Measurements from ENCODE around the gene CFAP54. TPM values are rescaled to one million over a fixed set of nuclear protein-coding genes. Genes with fewer than 3 reads are reported as not detected.

The CFAP54 gene
- polyA plus RNA-seq, 3 donors = not detected

DNA sequence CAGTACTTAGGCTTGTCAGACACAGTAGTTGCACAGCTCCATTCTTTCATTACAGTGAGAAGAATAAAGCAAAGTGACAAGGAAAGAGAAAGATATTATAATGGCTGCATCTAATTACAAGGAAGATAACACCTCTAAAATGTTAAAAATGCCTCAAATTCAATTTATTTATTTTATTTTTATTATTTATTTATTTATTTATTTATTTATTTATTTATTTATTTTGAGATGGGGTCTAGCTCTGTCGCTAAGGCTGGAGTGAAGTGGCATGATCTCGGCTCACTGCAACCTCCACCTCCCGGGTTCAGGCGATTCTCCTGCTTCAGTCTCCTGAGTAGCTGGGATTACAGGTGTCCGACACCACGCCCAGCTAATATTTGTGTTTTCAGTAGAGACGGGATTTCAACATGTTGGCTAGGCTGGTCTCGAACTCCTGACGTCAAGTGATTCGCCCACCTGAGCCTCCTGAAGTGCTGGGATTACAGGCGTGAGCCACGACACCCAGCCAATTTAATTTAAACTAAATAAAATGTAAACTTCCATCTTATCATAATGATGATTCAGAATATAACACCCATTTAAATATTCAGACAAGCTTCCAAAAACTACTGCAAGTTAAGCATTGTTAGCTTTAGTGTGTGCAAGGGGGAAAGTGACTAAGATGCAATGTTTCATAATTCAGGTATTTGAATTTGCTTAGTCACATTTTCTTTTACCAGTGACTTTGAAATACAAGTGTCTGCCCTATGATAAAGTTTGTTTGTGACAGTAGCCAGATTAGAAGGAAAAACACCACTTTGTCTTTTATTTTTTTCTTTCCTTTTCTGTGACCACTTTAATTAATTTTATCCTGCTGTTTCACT lies 2.4 kb upstream of the CFAP54 start:
- peaks cover 6 to 18% of the 10 kb centered on the region in 2 donors for H3K27me3 ChIP-seq (ENCODE audit: control insufficient read depth in 2 of 2, insufficient read depth in 2 of 2, low read length in 2 of 2)
- intact Hi-C loops (cut with micrococcal nuclease) = loop anchor here in 1 of 2 donors (5.0 kb wide), 1 partner anchor 90 kb away; no protein-coding TSS in a partner anchor
- H3K4me3 ChIP-seq (replicated peaks in 1 of 3; ENCODE audit: low read depth in 2 of 3, low read length in 3 of 3) = no peak overlapping the region
- Mint-ChIP-seq H3K4me1 (peaks cover 12% of the 10 kb centered on the region), H3K9me3 (peaks cover 0 to 2% (median 0%) of the 10 kb centered on the region in 7 donors), H3K4me3 (no peak overlapping the region), H3K36me3 (no peaks in the 10 kb centered on the region), H3K27me3 (ENCODE audit: low read depth in 3 of 3) (peaks cover 20 to 26% (median 22%) of the 10 kb centered on the region in 3 donors), H3K27ac (no peak overlapping the region)
- no peak overlapping the region for H2AFZ ChIP-seq (ENCODE audit: insufficient read depth, low read depth, low read length, poor library complexity, severe bottlenecking)
- no peak overlapping the region for H3K9ac ChIP-seq (ENCODE audit: insufficient read depth, low read length, poor library complexity, severe bottlenecking)
- no peaks in the 10 kb centered on the region for H3K36me3 ChIP-seq (replicated peaks in 1 of 2; ENCODE audit: control insufficient read depth in 1 of 2, insufficient read depth in 2 of 2, low read length in 2 of 2)
- H3K4me2 ChIP-seq (replicated peaks; ENCODE audit: extremely low read depth, low read length, poor library complexity, severe bottlenecking) = no peak overlapping the region
- TF ChIP-seq, protein P1, sequence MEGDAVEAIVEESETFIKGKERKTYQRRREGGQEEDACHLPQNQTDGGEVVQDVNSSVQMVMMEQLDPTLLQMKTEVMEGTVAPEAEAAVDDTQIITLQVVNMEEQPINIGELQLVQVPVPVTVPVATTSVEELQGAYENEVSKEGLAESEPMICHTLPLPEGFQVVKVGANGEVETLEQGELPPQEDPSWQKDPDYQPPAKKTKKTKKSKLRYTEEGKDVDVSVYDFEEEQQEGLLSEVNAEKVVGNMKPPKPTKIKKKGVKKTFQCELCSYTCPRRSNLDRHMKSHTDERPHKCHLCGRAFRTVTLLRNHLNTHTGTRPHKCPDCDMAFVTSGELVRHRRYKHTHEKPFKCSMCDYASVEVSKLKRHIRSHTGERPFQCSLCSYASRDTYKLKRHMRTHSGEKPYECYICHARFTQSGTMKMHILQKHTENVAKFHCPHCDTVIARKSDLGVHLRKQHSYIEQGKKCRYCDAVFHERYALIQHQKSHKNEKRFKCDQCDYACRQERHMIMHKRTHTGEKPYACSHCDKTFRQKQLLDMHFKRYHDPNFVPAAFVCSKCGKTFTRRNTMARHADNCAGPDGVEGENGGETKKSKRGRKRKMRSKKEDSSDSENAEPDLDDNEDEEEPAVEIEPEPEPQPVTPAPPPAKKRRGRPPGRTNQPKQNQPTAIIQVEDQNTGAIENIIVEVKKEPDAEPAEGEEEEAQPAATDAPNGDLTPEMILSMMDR (IDR thresholded peaks at IDR 0.05) = no peak
- H4K20me1 ChIP-seq (ENCODE audit: insufficient read depth, low read length) = no peaks in the 10 kb centered on the region
- H3K4me1 ChIP-seq (ENCODE audit: control insufficient read depth in 1 of 2, insufficient read depth in 2 of 2, low read length in 2 of 2) = peaks cover 4 to 10% of the 10 kb centered on the region in 2 donors
- no peak overlapping the region for H3K27ac ChIP-seq (ENCODE audit: low read depth in 1 of 2, low read length in 2 of 2)
- DNase-seq = peak in 1 of 3 donors; percentile 10
- H3K9me3 ChIP-seq (replicated peaks in 1 of 2; ENCODE audit: control insufficient read depth in 1 of 2, insufficient read depth in 1 of 2, low read length in 2 of 2) = no peaks in the 10 kb centered on the region
- 97% methylated on average over 4 of the region's 12 CpGs for WGBS (ENCODE audit: insufficient coverage)
- H3K79me2 ChIP-seq (ENCODE audit: insufficient read depth, low read length) = no peaks in the 10 kb centered on the region

DNA sequence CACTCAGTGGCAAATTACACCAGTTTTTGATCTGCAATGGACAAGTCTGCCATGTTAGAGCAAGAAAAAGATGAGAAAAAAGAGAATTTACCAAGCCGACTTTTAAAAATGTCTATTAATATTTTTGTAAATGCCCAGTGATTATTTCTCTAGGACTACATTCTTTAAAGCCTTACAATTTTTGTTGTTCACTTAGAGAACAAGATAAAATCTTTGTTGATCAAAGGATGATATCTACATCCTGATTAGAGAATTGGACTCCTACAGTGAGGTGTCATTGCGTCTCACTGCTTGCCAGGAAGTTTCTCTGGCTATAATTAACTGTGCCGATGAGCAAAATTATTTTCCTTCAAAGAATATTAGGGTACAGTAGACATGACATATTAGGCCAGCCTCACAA lies 1.7 kb upstream of the CFAP54 start:
- Mint-ChIP-seq H3K4me1 (peaks cover 12% of the 10 kb centered on the region), H3K9me3 (peaks cover 0 to 2% (median 0%) of the 10 kb centered on the region in 7 donors), H3K27me3 (ENCODE audit: low read depth in 3 of 3) (peaks cover 20 to 25% (median 23%) of the 10 kb centered on the region in 3 donors), H3K36me3 (no peaks in the 10 kb centered on the region), H3K27ac (no peak overlapping the region), H3K4me3 (no peak overlapping the region)
- no peaks in the 10 kb centered on the region for H4K20me1 ChIP-seq (ENCODE audit: insufficient read depth, low read length)
- DNase-seq = no peak
- H3K27me3 ChIP-seq (ENCODE audit: control insufficient read depth in 2 of 2, insufficient read depth in 2 of 2, low read length in 2 of 2) = peaks cover 6 to 18% of the 10 kb centered on the region in 2 donors
- H3K79me2 ChIP-seq (ENCODE audit: insufficient read depth, low read length) = no peaks in the 10 kb centered on the region
- H3K9me3 ChIP-seq (replicated peaks in 1 of 2; ENCODE audit: control insufficient read depth in 1 of 2, insufficient read depth in 1 of 2, low read length in 2 of 2) = no peaks in the 10 kb centered on the region
- H2AFZ ChIP-seq (ENCODE audit: insufficient read depth, low read depth, low read length, poor library complexity, severe bottlenecking) = no peak overlapping the region
- no peak overlapping the region for H3K4me3 ChIP-seq (replicated peaks in 1 of 3; ENCODE audit: low read depth in 2 of 3, low read length in 3 of 3)
- intact Hi-C loops (cut with micrococcal nuclease) = loop anchor here in 1 of 2 donors (5.0 kb wide), 1 partner anchor 90 kb away; no protein-coding TSS in a partner anchor
- 100% methylated on average over 1 of the region's 3 CpGs for WGBS (ENCODE audit: insufficient coverage)
- TF ChIP-seq, protein P1 (IDR thresholded peaks at IDR 0.05) = no peak
- H3K4me1 ChIP-seq (ENCODE audit: control insufficient read depth in 1 of 2, insufficient read depth in 2 of 2, low read length in 2 of 2) = peaks cover 4 to 10% of the 10 kb centered on the region in 2 donors
- H3K27ac ChIP-seq (ENCODE audit: low read depth in 1 of 2, low read length in 2 of 2) = no peak overlapping the region
- no peak overlapping the region for H3K4me2 ChIP-seq (replicated peaks; ENCODE audit: extremely low read depth, low read length, poor library complexity, severe bottlenecking)
- no peaks in the 10 kb centered on the region for H3K36me3 ChIP-seq (replicated peaks in 1 of 2; ENCODE audit: control insufficient read depth in 1 of 2, insufficient read depth in 2 of 2, low read length in 2 of 2)
- no peak overlapping the region for H3K9ac ChIP-seq (ENCODE audit: insufficient read depth, low read length, poor library complexity, severe bottlenecking)

All from CD14-positive monocyte (primary cell).